HL-60 (cell line): ENCODE data around the gene CLASP2.

Experiments used
- DNase-seq, 2 experiments: peaks; one replicate each; pipeline ENCODE4 v3.0.0-alpha.2; 2010 to 2020; ENCODE audit warnings: low read depth in 1 of 2, low spot score in 1 of 2
- H3K27ac ChIP-seq: fragments of 250-450 bp; sonication (Bioruptor Pico); replicated peaks from 2 replicates; pipeline ENCODE4 v1.5.1; 2020; ENCODE audit warnings: mild to moderate bottlenecking, moderate library complexity
- H3K27me3 ChIP-seq: fragments of 250-450 bp; sonication (Bioruptor Pico); 2 replicates; pipeline ENCODE4 v1.5.1; 2021; ENCODE audit warnings: mild to moderate bottlenecking, moderate library complexity; ENCODE audit not compliant: insufficient read depth, poor library complexity, severe bottlenecking
- H3K4me3 ChIP-seq: replicated peaks from 2 replicates; pipeline ENCODE4 v1.5.1; 2011; ENCODE audit warnings: mild to moderate bottlenecking, control low read depth, low read length; ENCODE audit not compliant: insufficient read depth
- GABPA ChIP-seq: IDR thresholded peaks from 2 replicates; pipeline ENCODE4 v1.6.1; 2012; ENCODE audit warnings: low read depth
- POLR2AphosphoS5 ChIP-seq: IDR thresholded peaks from 2 replicates; pipeline ENCODE4 v1.6.1; 2012; ENCODE audit warnings: low read depth
- SPI1 ChIP-seq: IDR thresholded peaks from 2 replicates; pipeline ENCODE4 v1.6.1; 2012; ENCODE audit warnings: low read depth, mild to moderate bottlenecking, borderline replicate concordance
- TF ChIP-seq, protein P1 (sequence below): IDR thresholded peaks from 2 replicates; pipeline ENCODE4 v1.6.1; 2012; ENCODE audit warnings: low read depth; ENCODE audit not compliant: insufficient replicate concordance
- TF ChIP-seq, protein P2 (sequence below): IDR thresholded peaks from one replicate; pipeline ENCODE4 v1.5.1; 2011; ENCODE audit warnings: low read length, control low read depth, inconsistent platforms; ENCODE audit not compliant: insufficient read depth

The CLASP2 gene

DNA sequence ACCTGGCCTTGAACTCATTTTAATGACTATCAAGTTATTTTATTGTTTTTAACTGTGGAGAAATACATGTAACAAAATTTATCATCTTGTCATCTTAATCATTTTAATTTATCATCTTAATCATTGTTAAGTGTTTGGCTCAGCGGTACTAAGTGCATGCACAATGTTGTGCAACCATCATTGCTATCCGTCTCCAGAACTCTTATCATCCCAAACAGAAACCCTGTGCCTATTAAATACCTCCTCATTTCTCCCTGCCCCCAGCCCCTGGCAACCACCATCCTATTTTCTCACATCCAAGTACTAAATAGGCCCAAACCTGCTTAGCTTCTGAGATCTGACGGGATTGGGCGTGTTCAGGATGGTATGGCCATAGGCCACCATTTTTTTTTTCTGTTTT, 226.3 kb downstream of the CLASP2 start:
- Histone ChIP-seq H3K27ac (no peak overlapping the region), H3K4me3 (no peak overlapping the region), H3K27me3 (no peaks in the 10 kb centered on the region)
- TF ChIP-seq SPI1 (no peak), GABPA (no peak), POLR2AphosphoS5 (no peak)
- TF ChIP-seq, protein P1, sequence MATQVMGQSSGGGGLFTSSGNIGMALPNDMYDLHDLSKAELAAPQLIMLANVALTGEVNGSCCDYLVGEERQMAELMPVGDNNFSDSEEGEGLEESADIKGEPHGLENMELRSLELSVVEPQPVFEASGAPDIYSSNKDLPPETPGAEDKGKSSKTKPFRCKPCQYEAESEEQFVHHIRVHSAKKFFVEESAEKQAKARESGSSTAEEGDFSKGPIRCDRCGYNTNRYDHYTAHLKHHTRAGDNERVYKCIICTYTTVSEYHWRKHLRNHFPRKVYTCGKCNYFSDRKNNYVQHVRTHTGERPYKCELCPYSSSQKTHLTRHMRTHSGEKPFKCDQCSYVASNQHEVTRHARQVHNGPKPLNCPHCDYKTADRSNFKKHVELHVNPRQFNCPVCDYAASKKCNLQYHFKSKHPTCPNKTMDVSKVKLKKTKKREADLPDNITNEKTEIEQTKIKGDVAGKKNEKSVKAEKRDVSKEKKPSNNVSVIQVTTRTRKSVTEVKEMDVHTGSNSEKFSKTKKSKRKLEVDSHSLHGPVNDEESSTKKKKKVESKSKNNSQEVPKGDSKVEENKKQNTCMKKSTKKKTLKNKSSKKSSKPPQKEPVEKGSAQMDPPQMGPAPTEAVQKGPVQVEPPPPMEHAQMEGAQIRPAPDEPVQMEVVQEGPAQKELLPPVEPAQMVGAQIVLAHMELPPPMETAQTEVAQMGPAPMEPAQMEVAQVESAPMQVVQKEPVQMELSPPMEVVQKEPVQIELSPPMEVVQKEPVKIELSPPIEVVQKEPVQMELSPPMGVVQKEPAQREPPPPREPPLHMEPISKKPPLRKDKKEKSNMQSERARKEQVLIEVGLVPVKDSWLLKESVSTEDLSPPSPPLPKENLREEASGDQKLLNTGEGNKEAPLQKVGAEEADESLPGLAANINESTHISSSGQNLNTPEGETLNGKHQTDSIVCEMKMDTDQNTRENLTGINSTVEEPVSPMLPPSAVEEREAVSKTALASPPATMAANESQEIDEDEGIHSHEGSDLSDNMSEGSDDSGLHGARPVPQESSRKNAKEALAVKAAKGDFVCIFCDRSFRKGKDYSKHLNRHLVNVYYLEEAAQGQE, result no peak
- no peak for DNase-seq

DNA sequence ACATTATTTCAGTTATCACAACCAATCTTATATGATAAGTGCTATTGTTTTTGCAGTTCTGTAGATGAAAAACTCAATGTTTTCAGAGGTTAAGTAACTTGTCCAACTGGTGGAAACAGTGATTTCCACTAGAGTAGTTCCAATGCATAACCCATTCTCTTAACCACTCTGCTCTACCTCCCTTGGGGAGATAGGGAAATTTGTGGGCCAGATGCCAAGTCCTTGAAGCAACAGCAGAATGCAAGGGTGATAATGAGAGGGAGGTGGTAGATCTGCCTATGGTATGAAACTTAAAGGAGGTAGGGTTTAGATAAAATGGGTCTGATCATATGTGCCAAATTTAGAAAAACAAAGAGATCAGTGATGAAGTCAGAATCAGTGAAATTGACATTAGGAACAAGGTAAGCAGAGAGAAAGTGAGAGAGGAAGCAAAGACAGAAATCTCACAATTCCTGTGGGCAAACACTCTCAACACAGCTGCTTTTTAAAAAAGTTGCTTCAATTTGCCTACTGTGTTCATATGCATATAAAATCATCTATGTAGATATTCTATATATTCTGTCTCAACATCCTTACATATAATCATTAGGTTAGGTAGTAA, 227.3 kb downstream of the CLASP2 start:
- DNase-seq, result no peak
- Histone ChIP-seq H3K27me3 (no peaks in the 10 kb centered on the region), H3K27ac (no peak overlapping the region), H3K4me3 (no peak overlapping the region)
- no peak for TF ChIP-seq POLR2AphosphoS5
- TF ChIP-seq, protein P1, result no peak

DNA sequence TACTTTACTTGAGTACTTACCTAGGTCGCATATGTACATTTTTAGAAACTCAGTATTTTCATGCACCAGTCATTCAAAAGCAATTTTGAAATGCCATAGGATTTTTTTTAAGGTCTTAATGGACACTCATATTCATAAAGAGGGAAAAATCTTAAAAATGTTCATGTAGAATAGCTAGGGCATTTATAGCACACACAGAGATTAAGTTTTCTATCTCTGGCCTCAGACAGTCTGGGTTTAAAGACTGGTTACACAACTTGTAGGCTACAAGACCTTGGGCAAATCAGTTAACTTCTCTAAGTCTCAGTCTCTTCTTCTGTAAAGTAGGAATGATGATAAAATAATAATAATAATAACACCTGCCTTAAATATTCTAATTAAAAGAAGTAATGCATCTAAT, 229.4 kb downstream of the CLASP2 start:
- no peak for TF ChIP-seq GABPA
- TF ChIP-seq, protein P2, sequence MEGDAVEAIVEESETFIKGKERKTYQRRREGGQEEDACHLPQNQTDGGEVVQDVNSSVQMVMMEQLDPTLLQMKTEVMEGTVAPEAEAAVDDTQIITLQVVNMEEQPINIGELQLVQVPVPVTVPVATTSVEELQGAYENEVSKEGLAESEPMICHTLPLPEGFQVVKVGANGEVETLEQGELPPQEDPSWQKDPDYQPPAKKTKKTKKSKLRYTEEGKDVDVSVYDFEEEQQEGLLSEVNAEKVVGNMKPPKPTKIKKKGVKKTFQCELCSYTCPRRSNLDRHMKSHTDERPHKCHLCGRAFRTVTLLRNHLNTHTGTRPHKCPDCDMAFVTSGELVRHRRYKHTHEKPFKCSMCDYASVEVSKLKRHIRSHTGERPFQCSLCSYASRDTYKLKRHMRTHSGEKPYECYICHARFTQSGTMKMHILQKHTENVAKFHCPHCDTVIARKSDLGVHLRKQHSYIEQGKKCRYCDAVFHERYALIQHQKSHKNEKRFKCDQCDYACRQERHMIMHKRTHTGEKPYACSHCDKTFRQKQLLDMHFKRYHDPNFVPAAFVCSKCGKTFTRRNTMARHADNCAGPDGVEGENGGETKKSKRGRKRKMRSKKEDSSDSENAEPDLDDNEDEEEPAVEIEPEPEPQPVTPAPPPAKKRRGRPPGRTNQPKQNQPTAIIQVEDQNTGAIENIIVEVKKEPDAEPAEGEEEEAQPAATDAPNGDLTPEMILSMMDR, result no peak
- Histone ChIP-seq H3K27ac (no peak overlapping the region), H3K27me3 (no peaks in the 10 kb centered on the region), H3K4me3 (no peak overlapping the region)
- no peak for DNase-seq

DNA sequence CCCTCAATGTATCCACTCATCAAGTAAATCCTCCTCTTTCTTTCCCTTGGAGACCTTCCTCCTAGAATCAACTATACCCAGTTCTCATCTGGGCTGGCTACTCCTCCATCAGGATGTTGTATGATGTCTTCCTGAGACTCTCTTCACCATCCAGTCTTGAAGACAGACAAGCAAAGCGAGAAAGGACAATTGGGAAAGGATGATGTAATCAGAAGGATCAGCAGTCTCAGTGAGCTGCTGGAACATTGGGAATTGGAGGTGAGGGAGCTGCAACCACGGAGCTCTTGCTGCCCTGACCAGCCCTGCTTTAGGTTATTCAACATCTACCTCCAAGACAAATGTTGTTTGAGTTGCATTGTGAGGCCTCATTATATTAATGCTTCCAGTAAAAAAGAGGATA, 229.8 kb downstream of the CLASP2 start:
- DNase-seq, result no peak
- no peak for TF ChIP-seq GABPA
- no peak for TF ChIP-seq POLR2AphosphoS5
- TF ChIP-seq, protein P2, result no peak
- TF ChIP-seq, protein P1, result no peak
- TF ChIP-seq SPI1, result no peak
- Histone ChIP-seq H3K4me3 (no peak overlapping the region), H3K27me3 (no peaks in the 10 kb centered on the region), H3K27ac (no peak overlapping the region)
